CD14-positive monocyte (primary cell): Measurements from ENCODE around the gene RCCD1. TPM values are rescaled to one million over a fixed set of nuclear protein-coding genes. Genes with fewer than 3 reads are reported as not detected.

Experiments used
- DNase-seq, 3 donors: peaks; one replicate each; pipeline ENCODE4 v3.0.0-alpha.2; 2011 to 2022
- H2AFZ ChIP-seq: 2 replicates; pipeline ENCODE4 v1.6.0; 2012; ENCODE audit warnings: mild to moderate bottlenecking, low read depth, low read length, inconsistent platforms; ENCODE audit not compliant: insufficient read depth, poor library complexity, severe bottlenecking
- H3K27ac ChIP-seq, 2 donors: 1 replicate in 1 of 2; 2 replicates in 1 of 2; pipeline ENCODE4 v1.5.1; 2012 to 2013; ENCODE audit warnings: low read length in 2 of 2, control low read depth in 1 of 2, inconsistent platforms in 1 of 2, low read depth in 1 of 2, mild to moderate bottlenecking in 1 of 2
- H3K27me3 ChIP-seq, 2 donors: one replicate each; pipeline versions ENCODE4 v1.6.0 to v1.6.1; 2011 to 2013; ENCODE audit warnings: low read length in 2 of 2; ENCODE audit not compliant: control insufficient read depth in 2 of 2, insufficient read depth in 2 of 2
- H3K36me3 ChIP-seq, 2 donors: replicated peaks in 1 of 2; 1 replicate in 1 of 2; 2 replicates in 1 of 2; pipeline versions ENCODE4 v1.5.1 to v1.6.1; 2012 to 2013; ENCODE audit warnings: low read length in 2 of 2, control low read depth in 1 of 2, inconsistent platforms in 1 of 2, mild to moderate bottlenecking in 1 of 2; ENCODE audit not compliant: insufficient read depth in 2 of 2, control insufficient read depth in 1 of 2
- H3K4me1 ChIP-seq, 2 donors: 1 replicate in 1 of 2; 2 replicates in 1 of 2; pipeline versions ENCODE4 v1.5.1 to v1.6.1; 2012 to 2013; ENCODE audit warnings: low read length in 2 of 2, control low read depth in 1 of 2, inconsistent platforms in 1 of 2, mild to moderate bottlenecking in 1 of 2, moderate library complexity in 1 of 2; ENCODE audit not compliant: insufficient read depth in 2 of 2, control insufficient read depth in 1 of 2
- H3K4me2 ChIP-seq: replicated peaks from 2 replicates; pipeline ENCODE3; 2012; ENCODE audit warnings: low read length, moderate library complexity, mild to moderate bottlenecking; ENCODE audit not compliant: poor library complexity, severe bottlenecking; ENCODE audit errors: extremely low read depth
- H3K4me3 ChIP-seq, 3 experiments: fragments of 200-600 bp in 1 of 3; sonication (generic) in 1 of 3; replicated peaks in 1 of 3; 1 replicate in 2 of 3; 2 replicates in 1 of 3; pipeline ENCODE4 v1.5.1; 2011 to 2013; ENCODE audit warnings: low read length in 3 of 3, mild to moderate bottlenecking in 3 of 3, control low read depth in 2 of 3, low read depth in 2 of 3, inconsistent platforms in 1 of 3, moderate library complexity in 1 of 3
- H3K79me2 ChIP-seq: 2 replicates; pipeline ENCODE4 v1.6.0; 2012; ENCODE audit warnings: mild to moderate bottlenecking, control low read depth, inconsistent platforms, low read length, moderate library complexity; ENCODE audit not compliant: insufficient read depth
- H3K9ac ChIP-seq: 2 replicates; pipeline ENCODE4 v1.6.0; 2017; ENCODE audit warnings: low read length, mild to moderate bottlenecking; ENCODE audit not compliant: insufficient read depth, poor library complexity, severe bottlenecking
- H3K9me3 ChIP-seq, 2 donors: replicated peaks in 1 of 2; 1 replicate in 1 of 2; 2 replicates in 1 of 2; pipeline versions ENCODE4 v1.5.1 to v1.6.1; 2012 to 2013; ENCODE audit warnings: low read length in 2 of 2, control low read depth in 1 of 2; ENCODE audit not compliant: control insufficient read depth in 1 of 2, insufficient read depth in 1 of 2
- H4K20me1 ChIP-seq: 2 replicates; pipeline ENCODE4 v1.6.0; 2012; ENCODE audit warnings: mild to moderate bottlenecking, low read length, control low read depth, moderate library complexity; ENCODE audit not compliant: insufficient read depth
- H3K27ac Mint-ChIP-seq, 7 donors: one replicate each; pipeline ENCODE4 v1.8.0; 2020; ENCODE audit warnings: mild to moderate bottlenecking in 7 of 7, mixed read lengths in 7 of 7, moderate library complexity in 6 of 7, inconsistent platforms in 2 of 7
- H3K27me3 Mint-ChIP-seq, 3 donors: one replicate each; pipeline ENCODE4 v1.8.0; 2021 to 2022; ENCODE audit warnings: low read depth in 3 of 3, mild to moderate bottlenecking in 3 of 3, mixed read lengths in 3 of 3, moderate library complexity in 3 of 3, inconsistent platforms in 1 of 3
- H3K36me3 Mint-ChIP-seq, 2 donors: one replicate each; pipeline ENCODE4 v1.8.0; 2020; ENCODE audit warnings: mixed read lengths in 2 of 2, inconsistent platforms in 1 of 2, mild to moderate bottlenecking in 1 of 2
- H3K4me1 Mint-ChIP-seq: one replicate; pipeline ENCODE4 v1.8.0; 2020; ENCODE audit warnings: mild to moderate bottlenecking, mixed read lengths
- H3K4me3 Mint-ChIP-seq, 2 donors: one replicate each; pipeline ENCODE4 v1.8.0; 2020; ENCODE audit warnings: mild to moderate bottlenecking in 2 of 2, mixed read lengths in 2 of 2, moderate library complexity in 1 of 2
- H3K9me3 Mint-ChIP-seq, 7 donors: one replicate each; pipeline ENCODE4 v1.8.0; 2020 to 2022; ENCODE audit warnings: mixed read lengths in 7 of 7, mild to moderate bottlenecking in 6 of 7, moderate library complexity in 6 of 7, inconsistent platforms in 2 of 7
- CTCF ChIP-seq: fragments of 200-600 bp; IDR thresholded peaks from one replicate; pipeline ENCODE4 v1.8.0; 2022; ENCODE audit warnings: antibody characterized with exemption, mild to moderate bottlenecking
- WGBS: methylation state at CpG from one replicate; pipeline ENCODE4 v1.1.5; 2013; ENCODE audit warnings: missing lambda C conversion rate; ENCODE audit not compliant: insufficient coverage; 5-methylcytosine and 5-hydroxymethylcytosine counted together
- intact Hi-C, 2 donors: fragments of 100-400 bp; cut with micrococcal nuclease; formaldehyde crosslinking; loops; one replicate each; pipeline versions ENCODE4 v1.15.0 to v1.15.1; 2023
- polyA plus RNA-seq, 3 donors: library from polyadenylated mRNA; depleted of rRNA in 1 of 3; unstranded in 2 of 3; stranded (reverse) in 1 of 3; fragments of 300-500 nt in 2 of 3; fragments of >200 nt in 1 of 3; fragmentation: Illumina TruSeq in 2 of 3; gene quantifications; 1 replicate in 2 of 3; 2 replicates in 1 of 3; pipeline ENCODE4 v1.2.3, GENCODE V29; 2012 to 2021

The RCCD1 gene
- polyA plus RNA-seq, 3 donors, result 1.2 to 2.8 (median 1.5) TPM

GRCh38 chr15:90917569-90917968 lies 37.1 kb upstream of the RCCD1 start:
- Histone ChIP-seq H4K20me1 (peaks cover 4% of the 10 kb centered on the region), H3K27ac (peak overlapping the region in 1 of 2 donors; percentile 83), H3K36me3 (peaks cover 59 to 71% of the 10 kb centered on the region in 2 donors), H2AFZ (no peak overlapping the region), H3K9ac (no peak overlapping the region), H3K4me3 (no peak overlapping the region), H3K9me3 (no peaks in the 10 kb centered on the region), H3K79me2 (peaks cover 28% of the 10 kb centered on the region), H3K4me2 (no peak overlapping the region), H3K4me1 (peaks cover 47 to 50% of the 10 kb centered on the region in 2 donors), H3K27me3 (no peaks in the 10 kb centered on the region)
- H3K9me3 Mint-ChIP-seq, result peaks cover 0 to 2% (median 0%) of the 10 kb centered on the region in 7 donors
- no peak for TF ChIP-seq CTCF
- peak in 1 of 3 donors; percentile 3 for DNase-seq
- intact Hi-C loops, result loop anchor here in 1 of 2 donors (2.0 to 10.0 kb wide), 2 partner anchors 13 to 937 kb away; partner anchors contain the start of gene SLCO3A1
- H3K4me1 Mint-ChIP-seq, result peaks cover 52% of the 10 kb centered on the region
- H3K27me3 Mint-ChIP-seq, result peaks cover 0 to 2% (median 1%) of the 10 kb centered on the region in 3 donors
- peaks cover 68 to 85% of the 10 kb centered on the region in 2 donors for H3K36me3 Mint-ChIP-seq
- peak overlapping the region in 1 of 2 donors; percentile 27 for H3K4me3 Mint-ChIP-seq
- WGBS, result 96% methylated on average over 12 of the region's 12 CpGs
- H3K27ac Mint-ChIP-seq, result peak overlapping the region in 5 of 7 donors; percentile 17 to 95 (median 67)

GRCh38 chr15:90918034-90918788 lies 36.5 kb upstream of the RCCD1 start:
- Histone ChIP-seq H3K9ac (no peak overlapping the region), H3K4me1 (peaks cover 41 to 43% of the 10 kb centered on the region in 2 donors), H4K20me1 (peaks cover 4% of the 10 kb centered on the region), H3K27me3 (no peaks in the 10 kb centered on the region), H3K27ac (peak overlapping the region in 1 of 2 donors; percentile 83), H3K36me3 (peaks cover 55 to 65% of the 10 kb centered on the region in 2 donors), H3K4me3 (no peak overlapping the region), H3K79me2 (peaks cover 28% of the 10 kb centered on the region), H2AFZ (no peak overlapping the region), H3K9me3 (no peaks in the 10 kb centered on the region), H3K4me2 (no peak overlapping the region)
- Mint-ChIP-seq H3K27ac (peak overlapping the region in 4 of 7 donors; percentile 39 to 71 (median 60)), H3K27me3 (peaks cover 0 to 2% (median 1%) of the 10 kb centered on the region in 3 donors), H3K9me3 (peaks cover 0 to 2% (median 0%) of the 10 kb centered on the region in 7 donors), H3K4me1 (peaks cover 48% of the 10 kb centered on the region), H3K4me3 (no peak overlapping the region), H3K36me3 (peaks cover 62 to 78% of the 10 kb centered on the region in 2 donors)
- DNase-seq, result peak in 1 of 3 donors; percentile 2
- intact Hi-C loops, result loop anchor here in 1 of 2 donors (10.0 kb wide), 1 partner anchor 937 kb away; the partner anchor contains the start of gene SLCO3A1
- TF ChIP-seq CTCF, result no peak
- 97% methylated on average over 23 of the region's 23 CpGs for WGBS
